ENCODE data around the gene TOPBP1. TPM values are rescaled to one million over a fixed set of nuclear protein-coding genes. Genes with fewer than 3 reads are reported as not detected.

The TOPBP1 gene
- total RNA-seq, 1 donor from 2014 or later = 18.2 TPM

GRCh38 chr3:133573629-133574194, 88.0 kb downstream of the TOPBP1 start, which contains the start of gene CDV3:
Gene CDV3, plus strand, starts transcription at chr3:133573686. Its CDS starts 359 bp downstream, at chr3:133574045.
- Histone ChIP-seq H3K4me1 (peaks cover 53% of the 10 kb centered on the region), H3K27me3 (ENCODE audit: low read depth) (no peaks in the 10 kb centered on the region), H3K4me3 (peak within 1 kb of the TSS; percentile 88), H3K27ac (peak within 1 kb of the TSS; percentile 98), H3K36me3 (peaks cover 35% of the 10 kb centered on the region), H3K9me3 (no peaks in the 10 kb centered on the region)
- ATAC-seq = peak; percentile 53 to 58
- DNase-seq = no peak
- TF ChIP-seq, protein P1, sequence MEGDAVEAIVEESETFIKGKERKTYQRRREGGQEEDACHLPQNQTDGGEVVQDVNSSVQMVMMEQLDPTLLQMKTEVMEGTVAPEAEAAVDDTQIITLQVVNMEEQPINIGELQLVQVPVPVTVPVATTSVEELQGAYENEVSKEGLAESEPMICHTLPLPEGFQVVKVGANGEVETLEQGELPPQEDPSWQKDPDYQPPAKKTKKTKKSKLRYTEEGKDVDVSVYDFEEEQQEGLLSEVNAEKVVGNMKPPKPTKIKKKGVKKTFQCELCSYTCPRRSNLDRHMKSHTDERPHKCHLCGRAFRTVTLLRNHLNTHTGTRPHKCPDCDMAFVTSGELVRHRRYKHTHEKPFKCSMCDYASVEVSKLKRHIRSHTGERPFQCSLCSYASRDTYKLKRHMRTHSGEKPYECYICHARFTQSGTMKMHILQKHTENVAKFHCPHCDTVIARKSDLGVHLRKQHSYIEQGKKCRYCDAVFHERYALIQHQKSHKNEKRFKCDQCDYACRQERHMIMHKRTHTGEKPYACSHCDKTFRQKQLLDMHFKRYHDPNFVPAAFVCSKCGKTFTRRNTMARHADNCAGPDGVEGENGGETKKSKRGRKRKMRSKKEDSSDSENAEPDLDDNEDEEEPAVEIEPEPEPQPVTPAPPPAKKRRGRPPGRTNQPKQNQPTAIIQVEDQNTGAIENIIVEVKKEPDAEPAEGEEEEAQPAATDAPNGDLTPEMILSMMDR (IDR thresholded peaks at IDR 0.05) = no peak
- intact Hi-C loops (cut with DNase I) = no loop called here

- Histone ChIP-seq H3K4me1 (peaks cover 47% of the 10 kb centered on the region), H3K27ac (peak overlapping the region; percentile 98), H3K36me3 (peaks cover 29% of the 10 kb centered on the region), H3K4me3 (peak overlapping the region; percentile 88), H3K9me3 (no peaks in the 10 kb centered on the region), H3K27me3 (ENCODE audit: low read depth) (no peaks in the 10 kb centered on the region)
- ATAC-seq = peak; percentile 95 to 97
- TF ChIP-seq, protein P1 (IDR thresholded peaks at IDR 0.05) = no peak
- intact Hi-C loops (cut with DNase I) = no loop called here
- DNase-seq = peak; percentile 100
Observed at GRCh38 chr3:133573054-133573628, 88.6 kb downstream of the TOPBP1 start.

GRCh38 chr3:133572158-133573053, 89.3 kb downstream of the TOPBP1 start:
- Histone ChIP-seq H3K36me3 (peaks cover 22% of the 10 kb centered on the region), H3K27me3 (ENCODE audit: low read depth) (no peaks in the 10 kb centered on the region), H3K4me3 (peak overlapping the region; percentile 42), H3K9me3 (no peaks in the 10 kb centered on the region), H3K4me1 (peaks cover 40% of the 10 kb centered on the region), H3K27ac (peak overlapping the region; percentile 98)
- intact Hi-C loops (cut with DNase I) = no loop called here
- ATAC-seq = no peak
- DNase-seq = no peak
- TF ChIP-seq, protein P1 (IDR thresholded peaks at IDR 0.05) = no peak

DNA sequence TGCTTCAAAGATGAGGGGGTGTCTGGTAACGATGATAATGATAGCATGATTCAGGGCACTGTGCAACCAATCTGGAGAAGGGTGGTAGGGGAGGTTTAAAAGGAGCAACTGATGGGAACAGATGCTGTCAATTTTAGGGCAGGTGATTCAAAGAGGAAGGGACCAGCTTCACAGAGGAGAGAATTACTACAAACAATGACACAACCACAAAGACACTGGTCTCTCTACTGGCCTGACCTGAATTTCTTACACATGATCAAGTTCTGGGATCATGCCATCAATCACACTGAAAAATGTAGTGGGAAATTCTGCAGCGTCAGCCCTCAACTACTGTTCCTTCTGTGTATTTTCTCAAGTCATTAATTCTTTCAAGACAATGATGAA, 90.8 kb downstream of the TOPBP1 start:
- H3K9me3 ChIP-seq = no peaks in the 10 kb centered on the region
- peak overlapping the region; percentile 72 for H3K27ac ChIP-seq

More for the DNA sequence above, 90.8 kb downstream of the TOPBP1 start:
- intact Hi-C loops (cut with DNase I) = no loop called here
- H3K27me3 ChIP-seq (ENCODE audit: low read depth) = no peaks in the 10 kb centered on the region
- no peak overlapping the region for H3K4me3 ChIP-seq
- DNase-seq (no peak), ATAC-seq (no peak)
- peaks cover 25% of the 10 kb centered on the region for H3K4me1 ChIP-seq
- TF ChIP-seq, protein P1 (IDR thresholded peaks at IDR 0.05) = no peak
- H3K36me3 ChIP-seq = peaks cover 10% of the 10 kb centered on the region
